GM12865 (cell line): ENCODE measurements around the gene BAK1.

ENCODE experiments used
- DNase-seq: peaks from one replicate; pipeline ENCODE4 v3.0.0; 2010; ENCODE audit warnings: low read depth
- H3K4me3 ChIP-seq: 2 replicates; pipeline ENCODE4 v1.5.1; 2011; ENCODE audit warnings: mild to moderate bottlenecking, low read depth, low read length, control low read depth
- TF ChIP-seq, protein P1 (sequence below): IDR thresholded peaks from 2 replicates; pipeline ENCODE4 v1.5.1; 2011; ENCODE audit warnings: low read length, control low read depth, low read depth, inconsistent platforms; ENCODE audit not compliant: insufficient read depth; ENCODE audit errors: missing control alignments

BAK1 gene

DNA sequence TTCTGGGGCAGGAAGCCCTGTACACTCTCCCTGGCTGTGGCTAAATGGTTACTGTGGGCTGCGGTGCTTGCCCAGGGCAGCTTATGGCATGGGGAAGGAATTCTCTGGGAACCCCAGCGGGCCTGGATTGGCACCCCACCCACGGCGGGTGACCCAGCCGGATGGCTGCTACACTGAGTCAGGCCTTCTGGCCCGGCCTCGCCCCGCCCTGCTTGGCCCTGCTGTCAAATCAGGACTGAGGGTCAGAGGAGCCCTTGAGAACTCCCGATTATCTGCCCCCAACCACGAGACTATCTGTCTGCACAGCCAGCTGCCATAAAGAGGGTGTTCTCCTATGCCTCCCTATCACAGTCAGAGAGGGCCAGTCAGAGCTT, 33.7 kb upstream of the BAK1 start:
- TF ChIP-seq, protein P1, sequence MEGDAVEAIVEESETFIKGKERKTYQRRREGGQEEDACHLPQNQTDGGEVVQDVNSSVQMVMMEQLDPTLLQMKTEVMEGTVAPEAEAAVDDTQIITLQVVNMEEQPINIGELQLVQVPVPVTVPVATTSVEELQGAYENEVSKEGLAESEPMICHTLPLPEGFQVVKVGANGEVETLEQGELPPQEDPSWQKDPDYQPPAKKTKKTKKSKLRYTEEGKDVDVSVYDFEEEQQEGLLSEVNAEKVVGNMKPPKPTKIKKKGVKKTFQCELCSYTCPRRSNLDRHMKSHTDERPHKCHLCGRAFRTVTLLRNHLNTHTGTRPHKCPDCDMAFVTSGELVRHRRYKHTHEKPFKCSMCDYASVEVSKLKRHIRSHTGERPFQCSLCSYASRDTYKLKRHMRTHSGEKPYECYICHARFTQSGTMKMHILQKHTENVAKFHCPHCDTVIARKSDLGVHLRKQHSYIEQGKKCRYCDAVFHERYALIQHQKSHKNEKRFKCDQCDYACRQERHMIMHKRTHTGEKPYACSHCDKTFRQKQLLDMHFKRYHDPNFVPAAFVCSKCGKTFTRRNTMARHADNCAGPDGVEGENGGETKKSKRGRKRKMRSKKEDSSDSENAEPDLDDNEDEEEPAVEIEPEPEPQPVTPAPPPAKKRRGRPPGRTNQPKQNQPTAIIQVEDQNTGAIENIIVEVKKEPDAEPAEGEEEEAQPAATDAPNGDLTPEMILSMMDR: no peak
- no peak overlapping the region for H3K4me3 ChIP-seq
- no peak for DNase-seq

DNA sequence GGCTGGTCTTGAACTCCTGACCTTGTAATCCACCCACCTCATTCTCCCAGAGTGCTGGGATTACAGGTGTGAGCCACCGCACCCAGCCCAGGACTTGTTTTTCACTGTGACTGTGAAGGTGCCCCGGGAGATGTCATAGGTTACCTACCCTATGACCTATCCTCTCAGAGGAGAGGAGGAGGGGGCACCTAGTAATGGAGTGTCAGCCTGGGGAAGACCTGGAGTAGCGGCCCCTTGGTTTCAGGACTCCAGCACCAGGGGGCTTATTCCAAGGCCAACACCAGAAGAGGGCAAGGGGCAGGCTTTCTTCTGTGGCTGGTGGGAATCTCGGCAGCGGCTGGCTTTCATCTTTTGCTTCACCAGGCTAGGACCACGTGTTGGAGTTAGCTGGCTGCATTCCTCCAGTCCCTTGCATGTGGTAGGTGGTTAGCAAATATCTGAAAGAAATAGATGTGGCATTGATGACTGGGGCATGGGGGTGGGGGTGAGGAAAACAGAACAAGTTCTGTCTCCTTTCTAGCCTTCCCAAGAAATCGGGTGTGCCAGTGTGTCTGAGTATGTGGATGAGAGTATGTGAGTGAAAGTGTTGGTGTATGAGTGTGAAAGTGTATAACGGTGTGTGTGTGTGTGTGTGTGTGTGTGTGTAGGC, 33.2 kb upstream of the BAK1 start:
- no peak overlapping the region for H3K4me3 ChIP-seq
- no peak for DNase-seq
- TF ChIP-seq, protein P1: no peak

DNA sequence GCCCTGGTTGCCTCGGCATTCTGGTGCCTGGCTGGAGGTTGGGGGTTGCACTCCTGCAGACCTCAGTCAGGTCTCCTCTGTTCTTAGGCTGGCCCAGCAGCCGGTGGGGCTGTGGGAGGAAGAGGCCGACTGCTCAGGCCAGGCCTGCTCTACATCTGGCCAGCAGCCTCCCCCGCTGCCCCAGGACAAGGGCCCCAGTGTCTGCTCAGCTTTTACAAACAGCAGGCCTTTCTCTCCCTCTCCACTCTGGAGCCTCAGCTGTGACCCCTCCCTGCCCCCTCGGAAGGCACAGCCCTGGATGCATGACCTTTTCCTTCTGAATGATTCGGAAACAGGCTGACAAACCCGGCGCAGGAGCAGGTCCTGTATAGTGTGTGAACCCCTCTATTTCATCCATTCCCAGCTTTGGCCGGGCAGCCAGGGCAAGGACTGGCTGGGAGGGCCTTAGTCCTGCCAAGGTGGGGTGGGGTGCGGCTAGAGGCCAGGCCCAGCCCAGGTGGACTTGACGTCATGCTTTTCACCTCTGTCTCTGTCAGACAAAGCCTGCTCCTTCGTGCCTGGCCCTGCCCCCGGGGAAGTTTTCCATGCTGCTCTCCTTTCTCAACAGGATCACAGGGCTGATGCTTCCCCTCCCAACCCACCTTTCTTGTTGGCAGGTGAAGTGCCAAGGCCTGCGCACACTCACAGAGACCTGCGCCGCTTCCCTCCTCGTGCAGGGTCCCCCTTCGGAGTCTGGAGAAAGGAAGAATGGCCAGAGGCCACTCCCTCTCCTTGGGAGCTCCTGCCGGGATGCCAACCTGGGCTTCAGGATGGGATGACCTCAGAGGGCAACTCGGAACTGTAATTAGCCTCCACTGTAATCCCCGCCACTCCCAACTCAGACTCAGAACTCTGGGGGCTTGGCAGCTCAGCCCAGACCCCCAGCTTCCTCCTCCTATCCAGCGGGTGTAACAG, 31.0 kb upstream of the BAK1 start:
- TF ChIP-seq, protein P1: no peak
- DNase-seq: no peak
- no peak overlapping the region for H3K4me3 ChIP-seq

DNA sequence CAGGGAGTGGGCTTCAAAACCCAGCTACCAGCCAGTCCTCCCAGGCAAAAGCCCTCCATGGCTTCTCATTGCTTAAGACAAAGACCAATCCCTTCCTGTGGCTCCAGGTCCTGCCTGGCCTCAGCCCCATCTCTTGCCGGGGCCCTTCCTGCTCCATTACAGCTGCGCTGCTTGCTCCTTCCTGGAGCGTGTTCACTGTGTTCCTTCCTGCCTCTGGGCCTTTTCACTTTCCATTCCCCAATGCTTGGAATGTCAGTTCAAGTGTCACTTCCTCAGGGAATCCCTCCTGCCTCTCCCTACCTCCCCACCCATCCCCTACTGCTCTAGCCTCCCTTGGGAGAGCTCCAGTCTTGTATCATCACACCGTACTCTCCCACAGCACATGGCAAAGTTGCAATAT, 30.0 kb upstream of the BAK1 start:
- H3K4me3 ChIP-seq: no peak overlapping the region
- no peak for DNase-seq
- TF ChIP-seq, protein P1: no peak

- no peak overlapping the region for H3K4me3 ChIP-seq
- no peak for DNase-seq
Observed at GRCh38 chr6:33609528-33609927, 29.5 kb upstream of the BAK1 start.

GRCh38 chr6:33609019-33609418, 28.9 kb upstream of the BAK1 start:
- TF ChIP-seq, protein P1: no peak
- H3K4me3 ChIP-seq: no peak overlapping the region
- no peak for DNase-seq

More at GRCh38 chr6:33609528-33609927, 29.5 kb upstream of the BAK1 start:
- TF ChIP-seq, protein P1: no peak
